ENCODE measurements around the gene ENPP1.

DNA sequence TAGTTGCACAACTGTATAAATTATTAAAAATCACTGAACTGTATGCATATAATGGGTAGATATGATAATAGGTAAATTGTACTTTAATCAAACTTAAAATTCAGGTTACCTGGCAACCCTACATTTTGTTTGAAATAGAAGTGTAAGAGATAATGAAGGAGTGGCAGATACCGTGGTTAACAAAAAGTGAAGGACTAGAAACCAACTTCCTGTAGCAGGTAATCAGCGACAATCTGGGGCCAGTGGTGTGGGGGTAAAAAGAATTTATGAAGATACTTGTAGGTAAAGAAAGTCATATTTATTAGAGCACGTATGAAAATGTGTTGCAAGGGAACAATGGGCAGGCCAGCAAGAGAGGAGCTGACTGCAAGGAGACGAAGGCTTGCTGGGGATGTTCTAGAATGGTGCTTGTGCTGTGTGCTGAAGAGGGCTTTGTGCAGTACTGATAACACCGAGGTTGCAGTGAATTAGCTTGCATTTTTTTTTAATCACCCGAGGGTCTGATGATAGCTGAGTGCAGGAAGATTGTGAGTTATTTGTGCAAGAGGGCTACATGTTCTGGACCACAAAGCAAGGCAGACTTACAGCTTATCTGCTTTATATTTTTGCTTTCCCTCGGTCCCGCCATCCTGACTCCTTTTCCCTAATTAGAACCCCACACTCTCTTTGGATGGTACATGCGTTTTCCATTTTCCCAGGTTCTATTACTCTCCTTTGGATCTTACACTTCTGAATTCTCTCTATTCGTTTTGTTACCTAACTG is 4.6 kb upstream of the ENPP1 start:
- TF ChIP-seq, protein P1, sequence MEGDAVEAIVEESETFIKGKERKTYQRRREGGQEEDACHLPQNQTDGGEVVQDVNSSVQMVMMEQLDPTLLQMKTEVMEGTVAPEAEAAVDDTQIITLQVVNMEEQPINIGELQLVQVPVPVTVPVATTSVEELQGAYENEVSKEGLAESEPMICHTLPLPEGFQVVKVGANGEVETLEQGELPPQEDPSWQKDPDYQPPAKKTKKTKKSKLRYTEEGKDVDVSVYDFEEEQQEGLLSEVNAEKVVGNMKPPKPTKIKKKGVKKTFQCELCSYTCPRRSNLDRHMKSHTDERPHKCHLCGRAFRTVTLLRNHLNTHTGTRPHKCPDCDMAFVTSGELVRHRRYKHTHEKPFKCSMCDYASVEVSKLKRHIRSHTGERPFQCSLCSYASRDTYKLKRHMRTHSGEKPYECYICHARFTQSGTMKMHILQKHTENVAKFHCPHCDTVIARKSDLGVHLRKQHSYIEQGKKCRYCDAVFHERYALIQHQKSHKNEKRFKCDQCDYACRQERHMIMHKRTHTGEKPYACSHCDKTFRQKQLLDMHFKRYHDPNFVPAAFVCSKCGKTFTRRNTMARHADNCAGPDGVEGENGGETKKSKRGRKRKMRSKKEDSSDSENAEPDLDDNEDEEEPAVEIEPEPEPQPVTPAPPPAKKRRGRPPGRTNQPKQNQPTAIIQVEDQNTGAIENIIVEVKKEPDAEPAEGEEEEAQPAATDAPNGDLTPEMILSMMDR (IDR thresholded peaks at IDR 0.05): no peak
- no peak for TF ChIP-seq POLR2A (IDR thresholded peaks at IDR 0.05)

Data from heart left ventricle (tissue), 13 donors.